ENCODE measurements around the gene NDUFS7.

Gene NDUFS7

DNA sequence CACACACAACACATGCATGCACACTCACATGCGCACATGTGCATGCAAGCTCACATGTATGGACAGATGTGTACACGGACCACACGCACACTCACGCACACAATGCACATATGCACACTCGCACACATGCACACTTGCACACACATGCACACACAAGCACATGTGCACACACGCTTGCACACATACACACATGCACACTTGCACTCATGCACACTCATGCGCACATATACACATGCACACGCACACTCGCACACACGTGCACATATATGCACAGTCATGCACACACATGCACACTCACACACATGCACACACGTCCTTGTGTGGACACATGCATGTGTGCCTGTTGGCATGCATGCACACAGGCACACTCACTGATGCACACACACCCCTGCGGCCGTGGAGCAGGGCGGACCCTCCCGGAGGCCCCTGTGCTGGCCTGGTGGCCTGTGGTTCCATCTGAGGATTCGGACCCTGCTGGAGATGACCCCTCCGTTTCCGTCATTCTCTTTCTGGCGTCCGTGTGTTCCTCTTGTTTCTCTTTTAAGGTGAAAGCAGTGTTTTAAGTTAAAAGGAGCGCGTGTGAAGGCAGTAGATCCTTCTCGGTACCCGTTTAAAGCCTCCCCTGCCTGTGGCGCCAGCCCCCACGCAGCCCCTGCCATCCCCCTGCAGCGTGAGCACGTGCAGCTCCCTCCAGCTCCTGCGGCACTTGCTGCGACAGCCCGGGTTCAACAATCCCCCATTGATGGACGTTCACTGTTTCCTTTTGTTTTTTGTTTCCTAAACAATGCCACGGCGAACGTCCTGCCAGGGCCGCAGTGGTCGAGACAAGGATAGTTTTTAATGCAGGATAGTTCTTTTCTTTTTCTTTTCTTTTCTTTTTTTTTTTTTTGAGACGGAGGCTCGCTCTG lies 5.6 kb downstream of the NDUFS7 start:
- in situ Hi-C loops (cut with MboI; ENCODE audit: low sequenced_read_pairs, unreplicated experiment): no loop called here
- TF ChIP-seq, protein P1, sequence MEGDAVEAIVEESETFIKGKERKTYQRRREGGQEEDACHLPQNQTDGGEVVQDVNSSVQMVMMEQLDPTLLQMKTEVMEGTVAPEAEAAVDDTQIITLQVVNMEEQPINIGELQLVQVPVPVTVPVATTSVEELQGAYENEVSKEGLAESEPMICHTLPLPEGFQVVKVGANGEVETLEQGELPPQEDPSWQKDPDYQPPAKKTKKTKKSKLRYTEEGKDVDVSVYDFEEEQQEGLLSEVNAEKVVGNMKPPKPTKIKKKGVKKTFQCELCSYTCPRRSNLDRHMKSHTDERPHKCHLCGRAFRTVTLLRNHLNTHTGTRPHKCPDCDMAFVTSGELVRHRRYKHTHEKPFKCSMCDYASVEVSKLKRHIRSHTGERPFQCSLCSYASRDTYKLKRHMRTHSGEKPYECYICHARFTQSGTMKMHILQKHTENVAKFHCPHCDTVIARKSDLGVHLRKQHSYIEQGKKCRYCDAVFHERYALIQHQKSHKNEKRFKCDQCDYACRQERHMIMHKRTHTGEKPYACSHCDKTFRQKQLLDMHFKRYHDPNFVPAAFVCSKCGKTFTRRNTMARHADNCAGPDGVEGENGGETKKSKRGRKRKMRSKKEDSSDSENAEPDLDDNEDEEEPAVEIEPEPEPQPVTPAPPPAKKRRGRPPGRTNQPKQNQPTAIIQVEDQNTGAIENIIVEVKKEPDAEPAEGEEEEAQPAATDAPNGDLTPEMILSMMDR (IDR thresholded peaks at IDR 0.05; ENCODE audit: borderline replicate concordance, control extremely low read depth, extremely low read depth, insufficient read depth, missing control alignments): no peak
- DNase-seq (ENCODE audit: low spot score): no peak

DNA sequence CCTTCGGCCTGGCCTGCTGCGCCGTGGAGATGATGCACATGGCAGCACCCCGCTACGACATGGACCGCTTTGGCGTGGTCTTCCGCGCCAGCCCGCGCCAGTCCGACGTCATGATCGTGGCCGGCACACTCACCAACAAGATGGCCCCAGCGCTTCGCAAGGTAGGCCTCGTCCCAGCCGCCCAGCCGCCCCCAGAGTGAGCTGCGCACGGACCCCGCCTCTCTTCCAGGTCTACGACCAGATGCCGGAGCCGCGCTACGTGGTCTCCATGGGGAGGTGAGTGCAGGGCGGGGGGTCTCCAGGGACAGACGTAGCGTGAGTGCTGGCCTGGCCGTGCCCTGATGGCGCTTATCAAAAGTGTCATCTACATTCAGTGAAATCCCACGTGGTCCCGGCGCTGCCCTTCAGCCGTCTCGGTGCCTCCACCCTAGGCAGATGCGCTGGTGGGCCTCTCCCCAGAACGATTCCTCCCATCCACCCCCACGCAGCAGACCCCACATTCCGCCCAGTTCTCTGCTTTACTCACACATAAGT lies 7.2 kb downstream of the NDUFS7 start:
- in situ Hi-C loops (cut with MboI; ENCODE audit: low sequenced_read_pairs, unreplicated experiment): no loop called here

DNA sequence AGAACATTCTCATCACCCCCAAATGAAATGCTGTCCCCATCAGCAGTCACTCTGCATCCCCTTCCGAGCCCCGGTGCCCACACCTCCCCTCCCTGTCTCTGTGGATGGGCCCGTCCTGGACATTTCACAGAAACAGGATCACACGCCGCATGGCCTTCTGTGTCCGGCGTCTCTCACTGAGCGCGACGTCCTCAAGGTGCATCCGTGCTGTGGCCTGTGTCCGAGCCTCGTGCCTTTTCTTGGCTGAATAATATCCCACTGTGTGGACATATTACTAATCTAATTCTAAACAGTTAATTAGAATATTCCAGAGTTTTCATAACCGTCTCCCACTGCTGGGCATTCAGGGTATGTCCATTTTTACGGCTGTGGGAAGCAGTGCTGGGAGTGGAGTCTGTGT lies 8.7 kb downstream of the NDUFS7 start:
- TF ChIP-seq, protein P1 (IDR thresholded peaks at IDR 0.05; ENCODE audit: borderline replicate concordance, control extremely low read depth, extremely low read depth, insufficient read depth, missing control alignments): no peak
- DNase-seq (ENCODE audit: low spot score): no peak
- in situ Hi-C loops (cut with MboI; ENCODE audit: low sequenced_read_pairs, unreplicated experiment): no loop called here

More for the DNA sequence above, 7.2 kb downstream of the NDUFS7 start:
- DNase-seq (ENCODE audit: low spot score): no peak
- TF ChIP-seq, protein P1 (IDR thresholded peaks at IDR 0.05; ENCODE audit: borderline replicate concordance, control extremely low read depth, extremely low read depth, insufficient read depth, missing control alignments): no peak

DNA sequence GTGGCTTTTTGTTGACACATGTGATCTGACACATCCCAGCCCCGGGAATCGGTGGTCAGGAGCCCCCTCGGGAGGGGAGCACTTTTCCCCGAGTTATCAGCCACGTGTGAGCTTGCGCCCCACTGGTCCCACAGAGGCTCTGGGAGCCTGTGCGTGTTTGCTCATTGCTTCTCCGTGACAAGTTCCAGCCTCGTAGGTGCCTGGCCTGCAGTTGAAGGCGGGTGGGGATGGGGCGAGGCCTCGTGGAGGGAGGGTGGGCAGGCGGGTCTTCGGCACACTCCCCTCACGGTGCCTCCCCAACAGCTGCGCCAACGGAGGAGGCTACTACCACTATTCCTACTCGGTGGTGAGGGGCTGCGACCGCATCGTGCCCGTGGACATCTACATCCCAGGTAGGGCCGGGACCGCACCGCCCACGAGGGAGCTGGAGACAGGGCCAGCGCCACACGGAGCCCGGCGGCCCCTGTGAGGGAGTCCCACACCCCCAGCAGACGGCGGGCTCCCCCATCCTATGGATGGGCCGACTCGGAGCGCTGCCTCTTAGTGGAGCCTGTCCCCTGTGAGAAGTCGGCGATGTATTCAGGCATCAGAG lies 9.3 kb downstream of the NDUFS7 start:
- in situ Hi-C loops (cut with MboI; ENCODE audit: low sequenced_read_pairs, unreplicated experiment): no loop called here
- TF ChIP-seq, protein P1 (IDR thresholded peaks at IDR 0.05; ENCODE audit: borderline replicate concordance, control extremely low read depth, extremely low read depth, insufficient read depth, missing control alignments): no peak
- DNase-seq (ENCODE audit: low spot score): no peak

DNA sequence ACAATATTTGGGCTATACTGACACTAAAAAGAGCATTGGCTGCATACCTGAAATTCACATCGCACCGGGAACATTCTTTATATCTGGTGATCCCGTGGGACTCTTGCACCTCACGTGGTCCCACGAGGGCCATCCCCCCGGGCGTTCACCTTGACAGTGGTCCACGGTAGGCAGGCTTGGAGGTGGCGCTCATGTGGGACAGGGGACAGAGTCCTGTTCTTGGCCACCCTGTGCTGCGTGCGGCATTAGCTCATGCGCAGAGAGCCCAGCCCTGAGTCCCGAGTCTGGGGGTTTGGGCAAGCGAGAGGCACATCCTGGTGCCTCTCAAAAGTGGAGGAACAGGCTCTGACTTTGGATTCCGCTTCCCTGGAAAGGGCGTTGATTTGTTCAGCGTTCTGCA lies 10.1 kb downstream of the NDUFS7 start:
- no peak for DNase-seq (ENCODE audit: low spot score)
- TF ChIP-seq, protein P1 (IDR thresholded peaks at IDR 0.05; ENCODE audit: borderline replicate concordance, control extremely low read depth, extremely low read depth, insufficient read depth, missing control alignments): no peak
- in situ Hi-C loops (cut with MboI; ENCODE audit: low sequenced_read_pairs, unreplicated experiment): no loop called here

DNA sequence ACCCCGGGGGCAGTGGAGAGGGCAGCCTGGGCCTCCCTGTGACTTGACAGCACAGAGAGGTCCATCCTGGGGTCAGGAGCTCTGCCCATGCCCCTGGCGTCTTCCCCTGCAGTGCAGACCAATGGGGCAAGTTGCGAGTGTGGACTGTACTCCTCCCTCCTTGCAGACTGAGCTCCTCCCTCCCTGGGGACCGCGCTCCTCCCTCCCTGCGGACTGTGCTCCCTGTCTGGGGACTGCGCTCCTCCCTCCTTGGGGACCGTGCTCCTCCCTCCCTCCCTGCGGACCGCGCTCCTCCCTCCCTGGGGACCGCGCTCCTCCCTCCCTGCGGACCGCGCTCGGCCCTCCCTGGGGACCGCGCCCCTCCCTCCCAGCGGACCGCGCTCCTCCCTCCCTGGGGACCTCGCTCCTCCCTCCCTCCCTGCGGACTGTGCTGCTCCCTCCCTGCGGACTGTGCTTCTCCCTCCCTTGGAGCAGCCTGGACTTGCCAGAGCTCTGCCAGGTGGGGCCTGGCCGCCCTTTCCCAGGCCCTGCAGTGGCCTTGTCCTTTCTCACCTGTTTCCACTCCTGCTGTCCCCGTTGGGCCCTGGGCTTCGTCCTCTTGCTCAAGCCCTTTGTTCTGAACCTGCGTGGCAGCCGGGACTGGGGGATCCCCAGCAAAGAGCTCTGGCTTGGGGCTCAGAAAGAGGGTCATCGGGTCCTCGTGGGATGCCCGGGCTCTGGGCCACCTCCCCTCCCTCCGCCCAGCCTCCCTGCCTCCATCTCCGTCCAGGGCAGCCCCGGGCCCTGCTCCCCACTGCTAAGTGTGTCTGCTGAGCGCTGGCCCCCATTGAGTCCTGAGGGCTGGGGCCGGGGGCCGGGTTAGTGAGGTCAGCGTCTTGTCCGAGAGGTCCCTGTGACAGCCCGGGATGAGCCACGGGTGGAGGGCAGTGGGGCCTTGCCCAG lies 10.8 kb downstream of the NDUFS7 start:
- in situ Hi-C loops (cut with MboI; ENCODE audit: low sequenced_read_pairs, unreplicated experiment): no loop called here
- no peak for DNase-seq (ENCODE audit: low spot score)
- TF ChIP-seq, protein P1 (IDR thresholded peaks at IDR 0.05; ENCODE audit: borderline replicate concordance, control extremely low read depth, extremely low read depth, insufficient read depth, missing control alignments): no peak
